Activated naive CD8-positive, alpha-beta T cell treated with anti-CD3 and anti-CD28 coated beads, Interleukin-2, amount 10 ng/mL, durations not matched to agents 7 days and 5 days (primary cell): ENCODE data around the gene COL12A1. TPM values are rescaled to one million over a fixed set of nuclear protein-coding genes. Genes with fewer than 3 reads are reported as not detected.

Experiments used
- ATAC-seq: fragments of 150-1000 bp; cut with Tn5 transposase; one replicate; pipeline ENCODE4 v1.10.0; 2021; ENCODE audit warnings: low read depth, moderate library complexity
- POLR2A ChIA-PET: fragments of 350-600 bp; sonication (Branson Sonifier 250); formaldehyde crosslinking; loops from one replicate; lab custom pipeline; 2021; ENCODE audit warnings: antibody characterized with exemption; lab: Charles Lee
- DNase-seq: peaks from one replicate; pipeline ENCODE4 v3.0.0; 2021
- H3K27ac Mint-ChIP-seq: one replicate; pipeline ENCODE4 v1.8.0; 2022; ENCODE audit warnings: mild to moderate bottlenecking, mixed read lengths
- H3K27me3 Mint-ChIP-seq: one replicate; pipeline ENCODE4 v1.8.0; 2022; ENCODE audit warnings: mild to moderate bottlenecking, moderate library complexity, mixed read lengths
- H3K36me3 Mint-ChIP-seq: one replicate; pipeline ENCODE4 v1.8.0; 2021; ENCODE audit warnings: mild to moderate bottlenecking, mixed read lengths
- H3K4me1 Mint-ChIP-seq: one replicate; pipeline ENCODE4 v1.8.0; 2021; ENCODE audit warnings: mixed read lengths
- H3K4me3 Mint-ChIP-seq: one replicate; pipeline ENCODE4 v1.8.0; 2022; ENCODE audit warnings: mild to moderate bottlenecking, moderate library complexity, mixed read lengths
- H3K9me3 Mint-ChIP-seq: one replicate; pipeline ENCODE4 v1.8.0; 2021; ENCODE audit warnings: mixed read lengths
- total RNA-seq, 2 experiments: library from RNA; stranded (reverse); gene quantifications; one replicate each; pipeline ENCODE4 v1.2.3, GENCODE V29; 2021

The COL12A1 gene
- total RNA-seq, 2 experiments from 2014 or later: not detected

DNA sequence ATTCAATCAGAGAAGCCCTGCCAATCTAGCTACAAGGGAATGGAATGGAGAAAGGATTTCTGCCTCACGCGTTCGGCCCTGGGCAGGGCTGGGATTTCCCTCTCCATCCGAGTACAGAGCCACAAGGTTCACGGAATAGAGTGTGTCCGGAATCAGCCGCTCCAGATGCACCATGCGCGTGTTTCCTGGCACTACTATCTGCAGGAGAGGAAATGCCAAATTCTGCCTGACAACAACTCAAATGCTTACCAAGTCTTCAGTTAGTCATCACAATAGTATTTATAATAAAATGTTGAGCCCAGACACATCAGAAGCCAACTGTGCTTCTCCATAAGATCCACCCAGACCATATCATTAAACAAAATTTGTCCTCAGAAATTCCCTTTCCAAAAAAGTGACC lies 75.1 kb downstream of the COL12A1 start:
- POLR2A ChIA-PET: no interaction called here

DNA sequence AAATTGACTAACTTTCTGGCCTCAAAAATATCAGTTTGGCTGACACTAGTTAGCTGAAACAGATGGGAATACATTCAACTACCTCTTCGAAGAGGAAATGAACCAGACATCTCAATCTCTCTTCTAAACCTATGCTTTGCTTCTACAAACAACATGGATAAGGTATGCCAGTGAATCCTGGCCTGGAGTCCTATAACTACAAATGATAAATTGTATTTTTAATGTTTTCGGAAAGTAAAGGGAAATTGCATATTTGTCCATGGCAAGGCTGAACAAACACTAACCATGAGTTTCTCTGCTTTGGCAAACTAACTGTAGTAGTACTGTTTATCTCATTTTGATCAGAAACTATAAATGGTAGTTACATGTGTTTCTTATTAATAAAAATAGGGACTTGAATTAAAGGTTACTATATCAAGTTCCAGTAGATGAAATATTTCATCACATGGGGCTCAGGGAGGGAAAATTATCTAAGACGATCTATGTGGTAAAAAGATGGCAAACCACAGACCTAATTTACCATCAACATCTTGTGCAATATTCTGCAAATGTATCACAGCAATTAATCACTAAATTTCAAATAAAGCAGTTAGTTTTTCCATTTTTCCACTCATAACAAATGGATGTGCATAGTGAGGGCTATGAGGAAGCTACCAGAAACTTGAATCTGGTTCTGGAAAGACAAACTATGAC lies 76.8 kb downstream of the COL12A1 start:
- Mint-ChIP-seq H3K27ac (no peak overlapping the region), H3K4me3 (no peak overlapping the region), H3K27me3 (peaks cover 2% of the 10 kb centered on the region), H3K4me1 (no peaks in the 10 kb centered on the region), H3K36me3 (no peaks in the 10 kb centered on the region), H3K9me3 (no peaks in the 10 kb centered on the region)
- no peak for DNase-seq
- no peak for ATAC-seq
- POLR2A ChIA-PET: no interaction called here

More for the DNA sequence above, 75.1 kb downstream of the COL12A1 start:
- ATAC-seq (no peak), DNase-seq (no peak)
- H3K9me3 Mint-ChIP-seq: no peaks in the 10 kb centered on the region
- H3K36me3 Mint-ChIP-seq: no peaks in the 10 kb centered on the region
- no peaks in the 10 kb centered on the region for H3K4me1 Mint-ChIP-seq
- peaks cover 2% of the 10 kb centered on the region for H3K27me3 Mint-ChIP-seq
- no peak overlapping the region for H3K4me3 Mint-ChIP-seq
- H3K27ac Mint-ChIP-seq: no peak overlapping the region

DNA sequence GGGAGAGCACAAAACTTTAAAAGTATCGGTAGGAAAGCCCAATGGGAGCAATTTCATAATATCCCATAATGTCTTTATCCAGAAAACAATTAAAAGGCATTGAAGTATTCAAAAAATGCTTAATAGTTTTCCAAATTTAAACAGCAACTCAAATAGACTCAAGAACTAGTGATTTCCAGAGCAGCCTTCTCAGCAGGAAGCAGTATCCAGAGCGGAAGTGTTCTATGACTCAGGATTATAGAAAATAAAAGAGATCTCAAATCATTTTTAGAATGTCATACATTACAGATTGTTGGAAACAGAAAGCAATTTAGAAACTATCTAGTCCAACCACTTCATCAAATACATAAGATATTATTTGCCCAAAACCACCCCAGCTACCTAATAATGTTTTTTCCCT lies 79.3 kb downstream of the COL12A1 start:
- Mint-ChIP-seq H3K4me1 (no peaks in the 10 kb centered on the region), H3K9me3 (no peaks in the 10 kb centered on the region), H3K36me3 (no peaks in the 10 kb centered on the region), H3K4me3 (no peak overlapping the region), H3K27me3 (peaks cover 2% of the 10 kb centered on the region), H3K27ac (no peak overlapping the region)
- POLR2A ChIA-PET: no interaction called here
- no peak for DNase-seq
- ATAC-seq: no peak

DNA sequence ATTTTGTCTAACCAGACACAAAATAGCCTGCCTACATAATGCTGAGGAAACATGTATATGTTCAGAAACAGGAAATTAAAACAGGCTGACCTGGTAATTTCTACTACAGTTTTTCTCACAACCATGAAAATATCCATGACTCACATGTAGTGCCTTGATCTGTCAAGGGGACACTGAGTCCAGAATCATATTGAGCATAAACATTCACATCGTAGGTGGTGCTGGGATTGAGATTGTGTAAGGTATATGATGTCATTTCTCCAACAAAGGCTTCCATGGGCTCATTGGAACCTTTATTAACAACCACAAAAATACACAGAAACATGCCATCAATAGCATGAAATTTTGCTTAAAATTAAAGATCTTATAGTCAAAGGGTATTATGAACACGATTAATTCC lies 80.9 kb downstream of the COL12A1 start:
- DNase-seq: no peak
- Mint-ChIP-seq H3K9me3 (no peaks in the 10 kb centered on the region), H3K27ac (no peak overlapping the region), H3K27me3 (no peaks in the 10 kb centered on the region), H3K4me1 (no peaks in the 10 kb centered on the region), H3K4me3 (no peak overlapping the region), H3K36me3 (no peaks in the 10 kb centered on the region)
- POLR2A ChIA-PET: no interaction called here
- ATAC-seq: no peak

DNA sequence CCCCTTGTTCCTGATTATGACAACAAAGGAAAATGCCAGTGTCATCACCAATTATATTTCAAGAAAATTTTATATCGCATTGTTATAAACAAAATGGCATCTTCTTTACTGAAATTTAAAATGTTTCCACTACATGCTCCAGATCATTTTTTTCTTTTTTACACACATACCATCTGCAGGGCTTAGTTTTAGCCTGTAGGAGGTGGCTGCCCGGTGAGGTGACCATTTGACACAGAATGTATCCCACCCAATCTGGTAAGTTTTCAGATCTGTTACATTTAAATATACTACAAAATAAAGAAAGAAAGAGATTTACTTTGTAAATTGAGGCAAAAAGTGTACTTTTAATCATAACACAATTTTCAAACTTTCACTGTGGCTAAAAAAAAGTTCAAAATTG lies 81.8 kb downstream of the COL12A1 start:
- H3K4me1 Mint-ChIP-seq: no peaks in the 10 kb centered on the region
- POLR2A ChIA-PET: no interaction called here
- H3K9me3 Mint-ChIP-seq: no peaks in the 10 kb centered on the region
- no peak for DNase-seq
- ATAC-seq: no peak
- no peak overlapping the region for H3K27ac Mint-ChIP-seq
- H3K36me3 Mint-ChIP-seq: no peaks in the 10 kb centered on the region
- no peak overlapping the region for H3K4me3 Mint-ChIP-seq
- H3K27me3 Mint-ChIP-seq: no peaks in the 10 kb centered on the region

DNA sequence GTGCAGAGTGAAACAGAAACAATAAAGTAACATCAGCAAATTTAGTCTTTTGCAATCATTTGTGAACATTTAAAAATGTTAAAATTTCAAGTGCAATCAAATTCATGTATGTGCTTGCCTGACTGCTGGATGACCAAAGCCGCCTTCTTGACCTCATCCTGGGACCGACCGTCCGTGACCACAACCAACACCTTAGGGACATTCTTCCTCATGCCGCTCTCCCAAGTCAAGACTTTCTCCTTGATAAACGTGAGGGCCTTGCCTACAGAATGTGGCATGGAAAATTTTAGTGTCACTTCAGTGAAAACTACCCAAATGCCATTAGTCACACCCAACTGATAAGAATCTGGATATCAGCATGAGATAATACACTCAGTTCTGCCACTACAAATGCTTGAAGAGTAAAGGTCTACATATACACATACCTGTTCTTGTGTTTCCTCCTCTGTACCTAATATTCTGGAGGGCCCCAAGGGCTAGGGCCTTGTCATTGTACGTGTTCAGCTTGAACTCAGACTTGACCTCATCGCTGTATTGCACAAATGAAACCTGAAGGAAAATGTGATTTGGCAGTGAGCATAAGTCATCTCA lies 86.8 kb downstream of the COL12A1 start:
- no peak overlapping the region for H3K4me3 Mint-ChIP-seq
- H3K27me3 Mint-ChIP-seq: no peaks in the 10 kb centered on the region
- no peaks in the 10 kb centered on the region for H3K36me3 Mint-ChIP-seq
- ATAC-seq: no peak
- H3K9me3 Mint-ChIP-seq: no peaks in the 10 kb centered on the region
- POLR2A ChIA-PET: no interaction called here
- H3K4me1 Mint-ChIP-seq: no peaks in the 10 kb centered on the region
- DNase-seq: no peak
- no peak overlapping the region for H3K27ac Mint-ChIP-seq

- Mint-ChIP-seq H3K4me1 (no peaks in the 10 kb centered on the region), H3K36me3 (no peaks in the 10 kb centered on the region), H3K9me3 (no peaks in the 10 kb centered on the region), H3K27me3 (peaks cover 4% of the 10 kb centered on the region), H3K27ac (no peak overlapping the region), H3K4me3 (no peak overlapping the region)
- ATAC-seq (no peak), DNase-seq (no peak)
- POLR2A ChIA-PET: no interaction called here
These were observed 88.2 kb downstream of the COL12A1 start for GRCh38 chr6:75117701-75118100.

GRCh38 chr6:75116946-75117345 lies 88.9 kb downstream of the COL12A1 start:
- Mint-ChIP-seq H3K27me3 (peaks cover 4% of the 10 kb centered on the region), H3K36me3 (no peaks in the 10 kb centered on the region), H3K27ac (no peak overlapping the region), H3K9me3 (no peaks in the 10 kb centered on the region), H3K4me3 (no peak overlapping the region), H3K4me1 (no peaks in the 10 kb centered on the region)
- POLR2A ChIA-PET: no interaction called here
- DNase-seq (no peak), ATAC-seq (no peak)

DNA sequence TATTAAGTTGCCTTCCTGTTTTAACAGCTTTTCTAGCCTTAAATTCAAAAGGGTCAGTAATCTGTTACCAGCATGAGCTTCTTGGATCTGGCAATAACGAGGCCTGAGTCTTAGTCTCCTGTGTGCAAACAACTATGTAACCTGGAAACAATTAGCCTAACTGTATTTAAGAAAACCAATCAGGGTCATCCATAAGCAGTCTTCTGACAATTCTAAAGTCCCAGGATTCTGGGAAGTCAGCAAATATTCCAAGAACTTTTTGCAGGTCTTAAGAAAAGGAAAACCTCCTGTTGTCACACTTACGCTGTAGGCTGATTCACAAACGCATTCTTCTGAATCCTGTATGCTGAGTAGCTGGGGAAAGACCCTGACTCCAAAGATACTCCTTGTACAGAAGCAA lies 90.4 kb downstream of the COL12A1 start:
- Mint-ChIP-seq H3K4me1 (no peaks in the 10 kb centered on the region), H3K27me3 (peaks cover 9% of the 10 kb centered on the region)
- POLR2A ChIA-PET: no interaction called here

DNA sequence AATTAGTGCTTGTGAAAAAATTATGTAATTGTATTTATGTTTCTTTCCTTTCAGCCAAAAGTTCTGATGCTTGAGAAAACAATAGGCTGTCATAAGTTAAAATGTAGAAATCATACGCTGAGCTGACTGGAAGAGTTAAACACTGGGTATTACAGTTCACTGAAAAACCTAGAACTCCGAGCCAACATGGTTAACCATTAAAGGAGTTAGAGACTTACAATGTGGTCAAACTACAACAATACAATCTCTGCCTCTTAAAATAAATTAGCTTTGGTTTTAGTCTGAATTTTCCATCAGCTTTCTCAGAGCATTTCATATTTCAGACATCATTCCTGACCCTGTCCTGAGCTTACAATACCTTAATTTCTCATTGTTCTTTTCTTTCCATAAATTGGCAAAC lies 91.0 kb downstream of the COL12A1 start:
- no peak for DNase-seq
- no peak overlapping the region for H3K4me3 Mint-ChIP-seq
- no peaks in the 10 kb centered on the region for H3K4me1 Mint-ChIP-seq
- H3K27ac Mint-ChIP-seq: no peak overlapping the region
- ATAC-seq: no peak
- H3K9me3 Mint-ChIP-seq: no peaks in the 10 kb centered on the region
- H3K27me3 Mint-ChIP-seq: peaks cover 10% of the 10 kb centered on the region
- POLR2A ChIA-PET: no interaction called here
- no peaks in the 10 kb centered on the region for H3K36me3 Mint-ChIP-seq

More for the DNA sequence above, 90.4 kb downstream of the COL12A1 start:
- no peak for DNase-seq
- no peak overlapping the region for H3K27ac Mint-ChIP-seq
- no peaks in the 10 kb centered on the region for H3K36me3 Mint-ChIP-seq
- H3K9me3 Mint-ChIP-seq: no peaks in the 10 kb centered on the region
- ATAC-seq: no peak
- no peak overlapping the region for H3K4me3 Mint-ChIP-seq

DNA sequence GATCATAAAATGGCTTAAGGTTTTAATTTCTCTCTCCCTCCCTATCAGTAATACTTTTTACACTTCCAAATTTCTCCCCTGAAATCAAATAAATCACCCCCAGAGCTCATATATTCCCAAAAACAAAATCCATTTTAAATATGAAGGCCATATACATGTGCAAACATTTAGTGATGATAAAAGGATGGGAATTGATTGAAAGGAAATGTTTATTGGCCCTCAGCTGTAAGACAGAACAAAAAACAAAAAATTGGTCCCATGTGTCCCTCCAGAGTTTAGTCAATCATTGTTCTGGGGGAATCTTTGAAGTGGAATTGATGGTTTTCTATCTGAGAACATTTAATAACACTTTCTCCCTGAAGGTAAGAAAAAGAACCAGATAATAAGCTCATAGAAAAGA lies 91.7 kb downstream of the COL12A1 start:
- H3K4me3 Mint-ChIP-seq: no peak overlapping the region

DNA sequence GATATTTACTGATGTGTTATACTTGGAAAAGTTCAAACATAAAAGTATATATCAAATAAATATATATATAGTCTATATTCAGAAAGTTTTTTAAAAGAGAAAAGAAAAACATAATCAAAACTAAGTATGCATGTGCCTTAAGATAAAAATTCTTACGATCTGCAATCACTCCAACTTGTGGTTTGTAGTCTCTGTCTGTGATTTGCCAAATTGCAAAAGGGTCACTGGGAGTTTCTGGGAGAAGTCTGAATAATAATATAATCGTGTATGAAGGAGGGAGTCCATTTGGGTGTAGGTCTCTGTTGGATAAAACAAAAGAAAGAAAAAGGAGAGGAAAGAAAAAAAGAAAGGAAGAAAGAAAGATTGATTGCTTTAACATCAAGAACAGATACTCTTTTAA lies 92.4 kb downstream of the COL12A1 start:
- ATAC-seq (no peak), DNase-seq (no peak)
- Mint-ChIP-seq H3K4me1 (no peaks in the 10 kb centered on the region), H3K27ac (no peak overlapping the region), H3K27me3 (peaks cover 10% of the 10 kb centered on the region), H3K9me3 (no peaks in the 10 kb centered on the region), H3K36me3 (no peaks in the 10 kb centered on the region), H3K4me3 (no peak overlapping the region)
- POLR2A ChIA-PET: no interaction called here

More for the DNA sequence above, 91.7 kb downstream of the COL12A1 start:
- POLR2A ChIA-PET: no interaction called here
- ATAC-seq: no peak
- H3K9me3 Mint-ChIP-seq: no peaks in the 10 kb centered on the region
- no peak for DNase-seq
- peaks cover 10% of the 10 kb centered on the region for H3K27me3 Mint-ChIP-seq
- H3K27ac Mint-ChIP-seq: no peak overlapping the region
- H3K4me1 Mint-ChIP-seq: no peaks in the 10 kb centered on the region
- no peaks in the 10 kb centered on the region for H3K36me3 Mint-ChIP-seq

DNA sequence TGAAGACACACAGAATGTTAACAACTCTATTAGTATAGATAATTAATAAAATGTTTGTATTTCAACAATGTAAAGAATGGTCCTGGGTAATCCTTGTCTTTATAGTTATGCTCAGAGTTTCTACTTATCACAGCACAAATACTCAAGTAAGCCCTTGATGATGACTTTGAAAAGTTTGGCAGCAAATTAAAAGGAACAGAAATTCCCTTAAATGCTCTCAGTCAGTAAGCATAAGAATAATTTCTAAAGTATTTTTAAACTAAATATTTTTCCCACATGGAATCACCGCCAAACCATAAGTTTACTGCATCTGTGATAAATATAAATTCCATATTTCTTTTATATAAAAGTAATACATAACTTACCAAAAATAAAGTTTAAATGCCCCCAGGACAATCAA lies 96.1 kb downstream of the COL12A1 start:
- DNase-seq (no peak), ATAC-seq (no peak)
- POLR2A ChIA-PET: no interaction called here
- Mint-ChIP-seq H3K27ac (no peak overlapping the region), H3K9me3 (no peaks in the 10 kb centered on the region), H3K4me3 (no peak overlapping the region), H3K36me3 (no peaks in the 10 kb centered on the region), H3K4me1 (no peaks in the 10 kb centered on the region), H3K27me3 (peaks cover 10% of the 10 kb centered on the region)

GRCh38 chr6:75109022-75109421 lies 96.8 kb downstream of the COL12A1 start:
- Mint-ChIP-seq H3K27ac (no peak overlapping the region), H3K9me3 (no peaks in the 10 kb centered on the region), H3K4me3 (no peak overlapping the region), H3K27me3 (peaks cover 10% of the 10 kb centered on the region), H3K4me1 (no peaks in the 10 kb centered on the region), H3K36me3 (no peaks in the 10 kb centered on the region)
- POLR2A ChIA-PET: no interaction called here
- ATAC-seq (no peak), DNase-seq (no peak)
